Endothelial cell of umbilical vein (primary cell): ENCODE measurements around the gene TNRC6C. TPM values are rescaled to one million over a fixed set of nuclear protein-coding genes. Genes with fewer than 3 reads are reported as not detected.

ENCODE experiments used
- BruUV-seq: library from RNA; stranded (reverse); fragments of 400-500 nt; replicated peaks from 2 replicates; lab custom pipeline; 2021; lab: Mats Ljungman, UMichigan
- CTCF ChIA-PET: fragments of 300-600, 350-600 bp; sonication (Branson Sonifier 250); formaldehyde crosslinking; loops from one replicate; lab custom pipeline; 2021; ENCODE audit warnings: antibody characterized with exemption, inconsistent platforms; lab: Charles Lee
- POLR2A ChIA-PET: fragments of 300-600, 350-600 bp; sonication (Branson Sonifier 250); formaldehyde crosslinking; loops from one replicate; lab custom pipeline; 2021; ENCODE audit warnings: antibody characterized with exemption, inconsistent platforms; lab: Charles Lee
- DNase-seq: peaks from one replicate; pipeline ENCODE4 v3.0.0-alpha.2; 2011; ENCODE audit warnings: low read depth, low spot score
- FAIRE-seq: peaks from 2 replicates; lab custom pipeline; 2011; peaks lifted over from hg19 to GRCh38; lab: Jason Lieb, UNC
- H2AFZ ChIP-seq: 2 replicates; pipeline ENCODE4 v1.6.0; 2012; ENCODE audit warnings: low read depth, low read length, control low read depth, inconsistent platforms
- H3K27ac ChIP-seq: 2 replicates; pipeline ENCODE4 v1.5.1; 2011; ENCODE audit warnings: low read depth, mild to moderate bottlenecking, control low read depth, low read length, moderate library complexity; ENCODE audit not compliant: insufficient read depth
- H3K27me3 ChIP-seq, 2 experiments: 2 replicates each; pipeline versions ENCODE4 v1.6.0 to v1.6.1; 2011; ENCODE audit warnings: low read length in 2 of 2, mixed read lengths in 1 of 2; ENCODE audit not compliant: control insufficient read depth in 2 of 2, insufficient read depth in 2 of 2
- H3K36me3 ChIP-seq, 2 experiments: 2 replicates in 1 of 2; 3 replicates in 1 of 2; pipeline ENCODE4 v1.5.1; 2011; ENCODE audit warnings: low read length in 2 of 2, mild to moderate bottlenecking in 1 of 2, moderate library complexity in 1 of 2; ENCODE audit not compliant: control insufficient read depth in 2 of 2, insufficient read depth in 2 of 2; ENCODE audit errors: extremely low read depth in 1 of 2
- H3K4me1 ChIP-seq: 3 replicates; pipeline ENCODE4 v1.5.1; 2011; ENCODE audit warnings: mild to moderate bottlenecking, low read length; ENCODE audit not compliant: control insufficient read depth, insufficient read depth; ENCODE audit errors: extremely low read depth
- H3K4me2 ChIP-seq: 2 replicates; pipeline ENCODE4 v1.6.1; 2011; ENCODE audit warnings: low read length, control low read depth, mixed read lengths; ENCODE audit not compliant: insufficient read depth
- H3K4me3 ChIP-seq, 3 experiments: fragments of 200-600 bp in 1 of 3; sonication (generic), shearing (Covaris generic) in 1 of 3; replicated peaks in 1 of 3; 2 replicates each; pipeline ENCODE4 v1.5.1; 2011 to 2016; ENCODE audit warnings: control low read depth in 3 of 3, low read length in 3 of 3, mild to moderate bottlenecking in 2 of 3, inconsistent platforms in 1 of 3, low read depth in 1 of 3, moderate library complexity in 1 of 3; ENCODE audit not compliant: insufficient read depth in 1 of 3
- H3K79me2 ChIP-seq: 2 replicates; pipeline ENCODE4 v1.6.0; 2012; ENCODE audit warnings: low read length, inconsistent platforms; ENCODE audit not compliant: control insufficient read depth, insufficient read depth
- H3K9ac ChIP-seq: replicated peaks from 2 replicates; pipeline ENCODE3; 2011; ENCODE audit warnings: low read length, control low read depth; ENCODE audit not compliant: insufficient read depth; ENCODE audit errors: extremely low read depth
- H3K9me1 ChIP-seq: replicated peaks from 3 replicates; pipeline ENCODE4 v1.6.0; 2011; ENCODE audit warnings: mild to moderate bottlenecking, low read length; ENCODE audit not compliant: control insufficient read depth, insufficient read depth; ENCODE audit errors: extremely low read depth
- H3K9me3 ChIP-seq: replicated peaks from 2 replicates; pipeline ENCODE4 v1.5.1; 2012; ENCODE audit warnings: low read length, inconsistent platforms; ENCODE audit not compliant: control insufficient read depth, insufficient read depth
- H4K20me1 ChIP-seq: replicated peaks from 2 replicates; pipeline ENCODE3; 2011; ENCODE audit warnings: mild to moderate bottlenecking, low read length; ENCODE audit not compliant: control insufficient read depth, insufficient read depth; ENCODE audit errors: extremely low read depth
- CTCF ChIP-seq, 2 donors: IDR thresholded peaks; 1 replicate in 1 of 2; 2 replicates in 1 of 2; pipeline ENCODE4 v1.5.1; 2011; ENCODE audit warnings: low read length in 2 of 2, mild to moderate bottlenecking in 2 of 2, moderate library complexity in 2 of 2, control low read depth in 1 of 2, inconsistent platforms in 1 of 2, low read depth in 1 of 2; ENCODE audit not compliant: insufficient read depth in 1 of 2; ENCODE audit errors: extremely low read depth in 1 of 2
- EZH2 ChIP-seq: IDR thresholded peaks from 2 replicates; pipeline ENCODE4 v1.6.1; 2012; ENCODE audit warnings: borderline replicate concordance, low read depth, mild to moderate bottlenecking, moderate library complexity, low read length, inconsistent platforms; ENCODE audit not compliant: severe bottlenecking
- FOS ChIP-seq: IDR thresholded peaks from 2 replicates; pipeline ENCODE4 v1.6.1; 2011; ENCODE audit warnings: mild to moderate bottlenecking, low read length, moderate library complexity, borderline replicate concordance; ENCODE audit not compliant: insufficient read depth
- JUN ChIP-seq: IDR thresholded peaks from 2 replicates; pipeline ENCODE4 v1.6.1; 2011; ENCODE audit warnings: borderline replicate concordance, low read depth; ENCODE audit not compliant: insufficient read length, insufficient read depth
- MAX ChIP-seq: IDR thresholded peaks from 2 replicates; pipeline ENCODE4 v1.6.1; 2011; ENCODE audit not compliant: insufficient read depth, insufficient read length
- POLR2A ChIP-seq: IDR thresholded peaks from 2 replicates; pipeline ENCODE4 v1.6.1; 2012; ENCODE audit warnings: low read depth, mild to moderate bottlenecking, control low read depth, low read length
- POLR2AphosphoS5 ChIP-seq: IDR thresholded peaks from 2 replicates; pipeline ENCODE4 v1.6.1; 2012; ENCODE audit warnings: low read depth, mild to moderate bottlenecking, control low read depth, low read length, moderate library complexity; ENCODE audit not compliant: insufficient read depth
- dilution Hi-C: fragments of 300-500 bp; cut with MboI; formaldehyde crosslinking; loops from one replicate; pipeline ENCODE4 v1.15.0; 2019; ENCODE audit warnings: low sequenced_read_pairs; ENCODE audit not compliant: extremely low pct_ligation_motif_present
- intact Hi-C: fragments of 100-400 bp; cut with micrococcal nuclease; formaldehyde crosslinking; loops from one replicate; pipeline ENCODE4 v1.10.0; 2022
- polyA plus RNA-seq, 4 experiments: library from polyadenylated mRNA; depleted of rRNA in 3 of 4; stranded (reverse) in 3 of 4; unstranded in 1 of 4; fragments of >200 nt; gene quantifications; 2 replicates each; pipeline versions ENCODE4 v1.2.1 to v1.2.3, GENCODE V29; 2011 to 2012; ENCODE audit warnings: missing spikeins in 1 of 4
- total RNA-seq: library from RNA; stranded (reverse); gene quantifications from 2 replicates; pipeline ENCODE4 v1.2.3, GENCODE V29; 2021

Gene TNRC6C
- total and polyA plus RNA-seq, 2 donors (not counting 3 experiments of a cell fraction or from before 2014, with no cell fraction given) = 2.1 to 17.5 TPM

- Histone ChIP-seq H3K4me3 (no peak overlapping the region), H3K9ac (no peak overlapping the region), H4K20me1 (no peaks in the 10 kb centered on the region), H3K9me3 (no peaks in the 10 kb centered on the region), H3K4me2 (no peak overlapping the region), H3K27ac (no peak overlapping the region), H3K27me3 (no peaks in the 10 kb centered on the region), H3K9me1 (no peaks in the 10 kb centered on the region), H3K36me3 (no peaks in the 10 kb centered on the region), H2AFZ (no peak overlapping the region), H3K79me2 (peaks cover 8% of the 10 kb centered on the region), H3K4me1 (peaks cover 22% of the 10 kb centered on the region)
- DNase-seq (no peak), FAIRE-seq (no peak)
- intact Hi-C loops = no loop called here
- no TSS peak for BruUV-seq
- ChIA-PET POLR2A (interaction anchor here (1.0 kb wide), 1 partner anchor 38 kb away, joined by 3 read pairs; the partner anchor contains the start of gene TNRC6C), CTCF (interaction anchor here (1.2 kb wide), 1 partner anchor 18 kb away, joined by 5 read pairs; no protein-coding TSS in a partner anchor)
- no peak for TF ChIP-seq JUN
- no peak for TF ChIP-seq POLR2AphosphoS5
- TF ChIP-seq POLR2A = no peak
- no peak for TF ChIP-seq CTCF (IDR thresholded peaks at IDR 0.05; ENCODE audit: extremely low read depth in 1 of 2, insufficient read depth in 1 of 2, low read depth in 1 of 2, low read length in 2 of 2)
- no peak for TF ChIP-seq FOS
- no peak for TF ChIP-seq MAX
- TF ChIP-seq EZH2 = no peak
- dilution Hi-C loops = no loop called here
These were observed 37.8 kb downstream of the TNRC6C start for GRCh38 chr17:77996256-77996655.
